Parathyroid adenoma (tissue), 2 donors: Measurements from ENCODE around the gene LRRTM4.
"Not testable (repeated sequence)": the region's sequence is repeated elsewhere in the genome, so short reads cannot be mapped to it uniquely, and the experiment has no call there.

Experiments used
- H2AFZ ChIP-seq: fragments of 300-600 bp; sonication (generic); one replicate; pipeline ENCODE4 v1.7.0; 2017; ENCODE audit warnings: antibody characterized with exemption, mild to moderate bottlenecking
- H3K27ac ChIP-seq: fragments of 300-600 bp; sonication (generic); one replicate; pipeline ENCODE4 v1.7.0; 2017
- H3K27me3 ChIP-seq: fragments of 300-600 bp; sonication (generic); one replicate; pipeline ENCODE4 v1.7.0; 2017; ENCODE audit warnings: low read length; ENCODE audit not compliant: control insufficient read depth, insufficient read depth
- H3K36me3 ChIP-seq: fragments of 300-600 bp; sonication (generic); one replicate; pipeline ENCODE4 v1.7.0; 2017; ENCODE audit warnings: low read length; ENCODE audit not compliant: control insufficient read depth, insufficient read depth
- H3K4me1 ChIP-seq: fragments of 300-600 bp; sonication (generic); one replicate; pipeline ENCODE4 v1.7.0; 2017; ENCODE audit warnings: control low read depth
- H3K4me2 ChIP-seq: fragments of 300-600 bp; sonication (generic); one replicate; pipeline ENCODE4 v1.7.0; 2017; ENCODE audit warnings: low read length
- H3K4me3 ChIP-seq: fragments of 300-600 bp; sonication (generic); one replicate; pipeline ENCODE4 v1.7.0; 2017; ENCODE audit warnings: low read depth, low read length
- H3K79me2 ChIP-seq: fragments of 300-600 bp; sonication (generic); one replicate; pipeline ENCODE4 v1.7.0; 2017; ENCODE audit warnings: control low read depth
- H3K9ac ChIP-seq: fragments of 300-600 bp; sonication (generic); one replicate; pipeline ENCODE4 v1.7.0; 2017; ENCODE audit warnings: mild to moderate bottlenecking
- H3K9me3 ChIP-seq: fragments of 300-600 bp; sonication (generic); one replicate; pipeline ENCODE4 v1.7.0; 2017; ENCODE audit warnings: low read length; ENCODE audit not compliant: control insufficient read depth
- TF ChIP-seq, protein P1 (sequence below): fragments of 300-600 bp; sonication (generic); IDR thresholded peaks from one replicate; pipeline ENCODE4 v1.7.0; 2017; ENCODE audit warnings: antibody characterized with exemption, mild to moderate bottlenecking
- donor health status: primary hyperparathyroidism.

LRRTM4 gene

DNA sequence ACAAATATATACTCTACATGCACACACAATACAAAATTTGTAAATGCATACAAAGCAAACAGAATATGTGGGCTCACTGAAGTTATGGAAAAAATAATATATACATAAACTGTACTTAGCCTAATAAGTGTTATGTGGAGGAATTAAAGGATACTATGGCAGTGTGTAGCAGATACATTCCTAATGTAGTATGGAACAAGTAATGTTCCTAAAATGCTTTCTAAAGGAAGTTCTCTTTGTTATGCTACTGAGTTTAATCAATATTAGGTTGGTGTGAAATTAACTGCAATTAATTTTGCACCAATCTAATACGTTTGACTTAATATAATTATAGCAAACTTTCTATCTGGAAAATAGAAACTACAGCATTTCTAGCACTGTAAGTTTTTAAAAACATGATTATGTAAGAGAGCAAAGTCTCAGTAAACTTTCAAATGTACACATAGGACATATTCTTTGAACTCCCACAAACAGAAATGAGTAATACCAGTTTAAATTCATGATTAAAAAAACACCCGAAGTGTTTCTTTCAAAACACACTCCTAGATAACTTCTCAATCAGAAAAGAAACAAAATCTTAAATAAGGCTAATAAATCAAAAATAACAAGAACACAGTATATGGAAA is 331.3 kb downstream of the LRRTM4 start:
- no peak overlapping the region for H3K27ac ChIP-seq
- no peak overlapping the region for H3K4me3 ChIP-seq
- H3K36me3 ChIP-seq, result no peaks in the 10 kb centered on the region
- H3K9ac ChIP-seq, result no peak overlapping the region
- H3K79me2 ChIP-seq, result no peaks in the 10 kb centered on the region
- H3K4me2 ChIP-seq, result no peak overlapping the region
- H3K9me3 ChIP-seq, result no peaks in the 10 kb centered on the region
- H2AFZ ChIP-seq, result no peak overlapping the region
- TF ChIP-seq, protein P1, sequence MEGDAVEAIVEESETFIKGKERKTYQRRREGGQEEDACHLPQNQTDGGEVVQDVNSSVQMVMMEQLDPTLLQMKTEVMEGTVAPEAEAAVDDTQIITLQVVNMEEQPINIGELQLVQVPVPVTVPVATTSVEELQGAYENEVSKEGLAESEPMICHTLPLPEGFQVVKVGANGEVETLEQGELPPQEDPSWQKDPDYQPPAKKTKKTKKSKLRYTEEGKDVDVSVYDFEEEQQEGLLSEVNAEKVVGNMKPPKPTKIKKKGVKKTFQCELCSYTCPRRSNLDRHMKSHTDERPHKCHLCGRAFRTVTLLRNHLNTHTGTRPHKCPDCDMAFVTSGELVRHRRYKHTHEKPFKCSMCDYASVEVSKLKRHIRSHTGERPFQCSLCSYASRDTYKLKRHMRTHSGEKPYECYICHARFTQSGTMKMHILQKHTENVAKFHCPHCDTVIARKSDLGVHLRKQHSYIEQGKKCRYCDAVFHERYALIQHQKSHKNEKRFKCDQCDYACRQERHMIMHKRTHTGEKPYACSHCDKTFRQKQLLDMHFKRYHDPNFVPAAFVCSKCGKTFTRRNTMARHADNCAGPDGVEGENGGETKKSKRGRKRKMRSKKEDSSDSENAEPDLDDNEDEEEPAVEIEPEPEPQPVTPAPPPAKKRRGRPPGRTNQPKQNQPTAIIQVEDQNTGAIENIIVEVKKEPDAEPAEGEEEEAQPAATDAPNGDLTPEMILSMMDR, result no peak
- no peaks in the 10 kb centered on the region for H3K27me3 ChIP-seq
- no peaks in the 10 kb centered on the region for H3K4me1 ChIP-seq

DNA sequence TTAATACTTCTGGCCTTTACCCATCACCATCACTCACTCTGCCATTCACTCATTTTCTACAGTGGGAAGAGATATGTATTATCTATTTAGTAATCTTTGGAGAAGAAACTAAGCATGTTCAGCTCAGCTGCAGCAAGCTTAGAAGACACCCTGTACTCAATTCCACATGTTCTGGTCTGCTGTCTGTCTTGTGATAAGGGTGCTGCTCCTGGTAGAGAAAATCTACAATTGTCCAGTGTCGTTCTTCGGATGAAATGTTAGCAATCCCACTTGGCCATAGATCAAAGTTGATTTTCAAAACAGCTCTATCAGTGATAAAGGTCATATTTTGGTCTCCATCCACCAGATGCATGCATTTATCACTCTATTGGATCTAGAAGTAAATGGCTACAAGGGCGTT is 337.1 kb downstream of the LRRTM4 start:
- TF ChIP-seq, protein P1, result no peak
- no peaks in the 10 kb centered on the region for H3K79me2 ChIP-seq
- H3K27ac ChIP-seq, result no peak overlapping the region
- no peaks in the 10 kb centered on the region for H3K4me1 ChIP-seq
- no peak overlapping the region for H3K4me3 ChIP-seq
- no peaks in the 10 kb centered on the region for H3K36me3 ChIP-seq
- H3K4me2 ChIP-seq, result no peak overlapping the region
- H3K9me3 ChIP-seq, result no peaks in the 10 kb centered on the region
- H2AFZ ChIP-seq, result no peak overlapping the region
- H3K27me3 ChIP-seq, result no peaks in the 10 kb centered on the region
- H3K9ac ChIP-seq, result no peak overlapping the region

DNA sequence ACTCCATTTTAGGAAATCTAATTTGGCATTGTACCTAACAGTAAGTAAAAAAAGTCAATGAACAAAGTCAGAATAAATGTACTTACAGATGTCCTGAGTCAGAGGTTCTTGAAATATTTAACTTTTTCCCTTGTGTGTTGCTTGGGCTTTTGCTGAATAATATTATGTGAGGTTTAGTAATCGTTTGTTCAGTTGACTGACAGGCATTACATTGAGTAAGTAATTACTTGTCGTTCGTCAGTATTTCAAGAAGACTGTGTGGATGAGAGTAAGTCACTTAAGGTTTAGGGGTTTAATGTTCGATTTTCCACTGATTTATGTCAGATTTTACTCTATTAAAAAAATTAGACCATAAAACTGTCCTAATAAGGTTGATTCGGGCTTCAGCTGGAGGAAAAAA is 342.9 kb downstream of the LRRTM4 start:
- Histone ChIP-seq H3K27me3 (no peaks in the 10 kb centered on the region), H3K4me3 (no peak overlapping the region), H2AFZ (no peak overlapping the region), H3K9me3 (no peaks in the 10 kb centered on the region), H3K9ac (no peak overlapping the region), H3K4me2 (no peak overlapping the region), H3K36me3 (no peaks in the 10 kb centered on the region), H3K4me1 (no peaks in the 10 kb centered on the region), H3K27ac (no peak overlapping the region), H3K79me2 (no peaks in the 10 kb centered on the region)
- TF ChIP-seq, protein P1, result no peak

DNA sequence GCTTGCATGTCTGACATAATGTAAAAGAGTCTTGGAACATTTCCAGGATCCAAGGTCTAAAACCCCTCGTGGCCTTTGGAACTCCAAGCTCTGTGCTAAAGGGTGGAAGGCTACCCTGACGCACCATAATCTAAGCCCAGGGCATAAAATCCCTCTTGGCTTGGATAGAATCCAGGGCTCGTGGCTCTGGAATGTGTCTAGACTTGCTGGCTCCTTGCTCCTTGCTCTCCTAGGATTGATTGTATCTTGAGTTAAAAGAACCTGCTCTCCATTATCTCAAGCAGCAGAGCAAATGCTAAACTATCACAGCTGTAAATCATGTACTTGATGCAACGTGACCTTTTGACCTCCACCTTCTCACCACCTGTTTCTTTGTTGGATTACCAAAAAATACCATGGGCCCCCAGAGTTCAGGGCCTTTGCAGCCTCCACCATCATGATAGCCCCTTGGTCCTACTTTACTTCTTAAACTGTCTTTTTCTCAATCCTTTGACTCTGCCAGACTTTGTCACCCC is 346.9 kb downstream of the LRRTM4 start:
- H3K79me2 ChIP-seq, H3K9me3 ChIP-seq, H3K27ac ChIP-seq, H3K4me2 ChIP-seq, H3K36me3 ChIP-seq, H3K4me1 ChIP-seq, H3K27me3 ChIP-seq, H3K9ac ChIP-seq, H3K4me3 ChIP-seq, H2AFZ ChIP-seq: not testable (repeated sequence)

DNA sequence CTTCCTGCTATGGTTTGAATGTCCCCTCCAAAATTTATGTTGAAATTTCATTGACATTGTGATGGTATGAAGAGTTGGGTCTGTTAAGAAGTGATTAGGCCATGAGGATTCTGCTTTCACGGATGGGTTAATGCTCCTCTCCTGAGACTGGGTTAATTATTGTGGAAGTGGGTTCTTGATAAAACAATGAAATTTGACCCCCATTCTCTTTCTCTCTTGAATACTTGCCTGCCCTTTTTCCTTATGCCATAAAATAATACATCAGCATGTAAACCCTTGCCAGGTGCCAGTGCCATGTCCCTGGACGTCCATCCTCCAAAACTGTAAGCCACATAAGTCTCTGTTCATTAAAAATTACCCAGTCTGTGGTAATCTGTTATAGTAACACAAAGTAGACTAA is 352.8 kb downstream of the LRRTM4 start:
- no peaks in the 10 kb centered on the region for H3K4me1 ChIP-seq
- no peak overlapping the region for H3K9ac ChIP-seq
- H3K27ac ChIP-seq, result no peak overlapping the region

DNA sequence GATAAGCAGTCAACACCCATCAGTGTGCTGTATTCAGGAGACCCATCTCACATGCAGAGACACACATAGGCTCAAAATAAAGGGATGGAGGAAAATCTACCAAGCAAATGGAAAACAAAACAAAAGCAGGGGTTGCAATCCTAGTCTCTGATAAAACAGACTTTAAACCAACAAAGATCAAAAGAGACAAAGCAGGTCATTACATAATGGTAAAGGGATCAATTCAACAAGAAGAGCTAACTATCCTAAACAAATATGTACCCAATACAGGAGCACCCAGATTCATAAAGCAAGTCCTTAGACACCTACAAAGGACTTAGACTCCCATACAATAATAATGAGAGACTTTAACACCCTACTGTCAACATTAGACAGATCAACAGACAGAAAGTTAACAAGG is 358.2 kb downstream of the LRRTM4 start:
- H3K27me3 ChIP-seq, H3K27ac ChIP-seq, H3K4me1 ChIP-seq, H3K4me3 ChIP-seq, H3K9ac ChIP-seq, H3K79me2 ChIP-seq, H3K9me3 ChIP-seq, H3K36me3 ChIP-seq, H3K4me2 ChIP-seq, H2AFZ ChIP-seq: not testable (repeated sequence)

More for the DNA sequence above, 352.8 kb downstream of the LRRTM4 start:
- no peak overlapping the region for H2AFZ ChIP-seq
- H3K79me2 ChIP-seq, result no peaks in the 10 kb centered on the region
- H3K36me3 ChIP-seq, result no peaks in the 10 kb centered on the region
- H3K27me3 ChIP-seq, result no peaks in the 10 kb centered on the region
- TF ChIP-seq, protein P1, result no peak
- H3K9me3 ChIP-seq, result no peaks in the 10 kb centered on the region
- no peak overlapping the region for H3K4me2 ChIP-seq
- no peak overlapping the region for H3K4me3 ChIP-seq
